PFSK-1 (cell line): ENCODE data around the gene ASCL2.

Experiments
- FOXP2 ChIP-seq: optimal IDR thresholded peaks from 2 replicates; pipeline ENCODE3; 2011; ENCODE audit warnings: borderline replicate concordance, control low read depth, inconsistent platforms; ENCODE audit not compliant: insufficient read depth; ENCODE audit errors: extremely low read length, extremely low read depth
- POLR2AphosphoS5 ChIP-seq: IDR thresholded peaks from 2 replicates; pipeline ENCODE4 v1.6.1; 2012; ENCODE audit warnings: low read depth, mild to moderate bottlenecking, control low read depth, low read length, moderate library complexity
- REST ChIP-seq, 2 experiments: IDR thresholded peaks; 2 replicates each; pipeline versions ENCODE4 v1.6.1 to v1.8.0; 2011 to 2012; ENCODE audit warnings: low read depth in 2 of 2, low read length in 2 of 2, control low read depth in 1 of 2, inconsistent platforms in 1 of 2, mild to moderate bottlenecking in 1 of 2, moderate library complexity in 1 of 2; ENCODE audit not compliant: insufficient read depth in 1 of 2
- TAF1 ChIP-seq: IDR thresholded peaks from 2 replicates; pipeline ENCODE4 v1.6.1; 2012; ENCODE audit warnings: low read length, control low read depth, borderline replicate concordance; ENCODE audit not compliant: insufficient read depth

DNA sequence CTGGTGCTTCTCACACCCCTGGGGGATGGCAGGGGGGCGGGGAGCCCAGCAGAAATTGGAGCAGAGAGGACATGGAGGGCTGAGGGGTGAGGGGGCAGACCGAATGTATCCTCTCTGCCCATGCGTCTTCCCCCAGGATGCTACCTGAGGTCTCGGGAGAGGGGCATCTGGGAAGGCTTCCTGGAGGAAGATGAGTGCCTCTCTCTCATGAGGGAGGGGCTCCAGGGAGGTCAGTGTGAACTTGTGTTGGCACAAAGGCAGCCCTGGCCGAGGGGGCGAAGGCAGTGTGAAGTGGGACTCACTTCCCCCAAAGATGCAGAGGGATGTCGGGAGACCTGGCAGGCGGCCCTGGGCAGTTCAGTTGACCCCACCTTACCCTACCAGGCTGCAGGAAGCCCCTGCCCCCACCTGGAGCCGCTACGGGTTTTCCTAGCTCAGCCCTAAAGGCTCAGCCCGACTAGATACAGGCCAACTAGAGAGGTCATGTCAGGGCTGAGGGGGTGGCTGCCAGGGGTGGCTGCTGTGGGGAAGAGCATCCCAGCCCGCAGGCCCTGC lies 10.4 kb downstream of the ASCL2 start:
- TF ChIP-seq REST (IDR thresholded peaks at IDR 0.05; ENCODE audit: insufficient read depth in 1 of 2, low read depth in 2 of 2, low read length in 2 of 2) (no peak), POLR2AphosphoS5 (no peak), TAF1 (no peak), FOXP2 (no peak)
